GM18517 (cell line): Measurements from ENCODE around the gene IFNA1.
"Not testable (repeated sequence)": the region's sequence is repeated elsewhere in the genome, so short reads cannot be mapped to it uniquely, and the experiment has no call there.

Source experiments
- ATAC-seq: cut with Tn5 transposase; IDR thresholded peaks from one replicate; pipeline ENCODE4 v1.9.1; 2021; ENCODE audit warnings: mild to moderate bottlenecking, moderate library complexity; ENCODE audit not compliant: unreplicated experiment

IFNA1 gene

DNA sequence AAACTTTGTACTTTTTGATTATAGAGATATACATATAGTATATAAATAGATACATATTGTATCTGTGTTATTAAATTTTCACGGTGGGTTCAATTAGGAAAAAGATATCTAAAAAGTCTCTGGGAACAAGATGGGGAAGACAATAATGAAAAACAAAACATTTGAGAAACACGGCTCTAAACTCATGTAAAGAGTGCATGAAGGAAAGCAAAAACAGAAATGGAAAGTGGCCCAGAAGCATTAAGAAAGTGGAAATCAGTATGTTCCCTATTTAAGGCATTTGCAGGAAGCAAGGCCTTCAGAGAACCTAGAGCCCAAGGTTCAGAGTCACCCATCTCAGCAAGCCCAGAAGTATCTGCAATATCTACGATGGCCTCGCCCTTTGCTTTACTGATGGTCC lies at the start of gene IFNA1:
IFNA1 (plus strand) TSS at position 301 of the 400 bp plus-strand sequence; CDS start at position 370, 69 bp downstream.
- ATAC-seq, result no peak

- ATAC-seq, result peak; percentile 89
These were observed 48.0 kb upstream of the IFNA1 start for GRCh38 chr9:21392270-21392669.

GRCh38 chr9:21395778-21396717 lies 44.2 kb upstream of the IFNA1 start:
- ATAC-seq, result peak; percentile 58

DNA sequence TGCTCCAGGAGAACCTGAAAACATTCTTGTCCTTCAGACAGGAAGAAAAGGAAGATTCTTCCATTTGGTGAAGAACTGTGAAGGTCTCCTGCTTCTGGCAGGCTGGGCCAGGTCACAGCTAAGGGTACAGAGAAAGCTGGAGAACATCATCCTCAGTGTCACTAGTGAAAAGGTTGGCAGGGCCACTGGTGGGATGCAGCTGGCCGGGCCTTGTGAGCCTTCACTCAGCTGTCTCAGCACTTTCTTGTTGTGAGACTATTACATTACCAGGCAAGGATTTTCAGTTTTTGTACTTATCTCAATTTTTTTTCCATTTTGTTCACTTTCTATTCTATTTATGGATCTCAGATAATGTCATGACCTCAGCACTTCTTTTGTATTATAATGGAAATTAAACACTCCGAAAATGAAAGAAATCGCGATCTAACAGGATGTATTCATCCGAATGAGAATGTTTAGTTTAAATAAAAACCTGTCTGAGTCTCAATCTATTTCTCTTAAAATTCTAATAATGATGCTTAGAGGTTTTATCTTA lies 41.2 kb upstream of the IFNA1 start:
- ATAC-seq, result no peak

GRCh38 chr9:21399956-21400355 lies 40.3 kb upstream of the IFNA1 start:
- no peak for ATAC-seq

- ATAC-seq, result no peak
These were observed 37.6 kb upstream of the IFNA1 start for GRCh38 chr9:21402386-21403251.

GRCh38 chr9:21404146-21404545 lies 36.1 kb upstream of the IFNA1 start:
- no peak for ATAC-seq

- ATAC-seq, result no peak
These were observed 31.4 kb upstream of the IFNA1 start, which contains the start of gene IFNA8 for GRCh38 chr9:21408817-21409216. Gene IFNA8, plus strand, starts transcription at chr9:21409117. Its CDS starts 60 bp downstream, at chr9:21409177.

DNA sequence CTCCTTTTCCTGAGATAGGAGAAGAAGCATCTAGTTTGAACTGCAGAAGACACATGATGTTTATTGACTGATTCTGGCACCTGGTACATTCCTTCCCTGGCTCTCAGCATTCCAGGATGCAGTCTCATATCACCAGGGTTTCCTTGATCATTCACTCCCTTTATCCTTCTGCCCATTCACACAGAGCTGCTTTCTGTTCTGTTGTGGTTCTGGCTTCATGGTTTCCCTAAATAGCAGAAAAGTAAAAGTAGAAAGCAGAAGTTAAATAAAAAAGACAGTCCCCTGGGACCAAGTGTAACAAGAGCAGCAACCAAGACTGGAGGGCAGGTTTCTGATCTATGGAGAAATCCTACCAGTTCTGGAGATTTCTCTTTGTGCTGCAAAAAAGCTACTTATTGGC lies 28.1 kb upstream of the IFNA1 start:
- ATAC-seq, result no peak

DNA sequence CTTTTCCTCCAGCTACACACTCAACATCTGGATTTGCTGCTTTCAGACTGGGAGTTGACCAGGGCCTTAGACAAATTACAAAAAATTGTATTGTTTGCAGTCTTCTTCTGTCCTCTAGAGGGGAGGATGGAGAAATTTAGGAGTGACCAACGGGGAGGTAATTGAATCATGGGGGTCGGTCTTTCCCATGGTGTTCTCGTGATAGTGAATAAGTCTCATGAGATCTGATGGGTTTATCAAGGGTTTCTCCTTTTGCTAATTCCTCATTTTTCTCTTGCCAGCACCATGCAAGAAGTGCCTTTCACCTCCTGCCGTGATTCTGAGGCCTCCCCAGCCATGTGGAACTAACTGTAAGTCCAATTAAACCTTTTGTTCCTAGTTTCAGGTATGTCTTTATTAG lies 27.1 kb upstream of the IFNA1 start:
- ATAC-seq, result no peak

- no peak for ATAC-seq
These were observed 26.6 kb upstream of the IFNA1 start for GRCh38 chr9:21413624-21414023.

DNA sequence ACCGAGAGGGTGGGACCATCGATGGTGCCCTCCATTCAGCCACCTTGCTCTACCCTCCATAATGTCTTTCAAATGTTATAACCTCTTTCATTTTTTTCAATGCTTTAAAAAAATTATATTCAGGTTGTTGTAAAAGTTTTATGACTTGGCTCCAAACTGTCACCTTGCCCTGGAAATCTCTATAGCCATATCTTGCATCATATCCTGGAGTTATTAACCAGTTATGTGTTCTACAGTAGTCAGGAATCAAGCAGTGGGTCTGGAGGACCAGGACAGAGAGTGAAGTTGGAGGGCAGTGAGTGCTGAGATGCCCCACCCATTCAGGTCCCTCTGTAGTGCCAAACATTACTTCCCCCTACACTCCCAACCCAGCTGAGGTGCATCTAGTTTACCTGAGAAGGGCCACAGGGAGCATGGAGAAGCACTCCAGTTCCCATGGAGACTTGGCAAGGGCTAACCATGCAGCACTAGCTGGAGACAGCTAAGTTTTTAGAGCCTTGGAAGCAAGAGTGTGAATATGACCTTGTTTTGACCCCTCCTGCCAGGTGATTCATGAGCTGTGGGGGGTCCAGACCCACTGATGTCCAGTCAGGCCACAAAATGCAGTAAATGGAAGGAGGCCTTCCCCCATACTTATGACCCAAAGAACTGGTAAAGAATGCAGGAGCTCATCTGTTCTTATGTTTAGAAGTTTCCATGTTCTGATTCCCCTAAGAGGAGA lies 25.9 kb upstream of the IFNA1 start:
- ATAC-seq, result no peak

- no peak for ATAC-seq
These were observed 24.6 kb upstream of the IFNA1 start for GRCh38 chr9:21415493-21416267.

DNA sequence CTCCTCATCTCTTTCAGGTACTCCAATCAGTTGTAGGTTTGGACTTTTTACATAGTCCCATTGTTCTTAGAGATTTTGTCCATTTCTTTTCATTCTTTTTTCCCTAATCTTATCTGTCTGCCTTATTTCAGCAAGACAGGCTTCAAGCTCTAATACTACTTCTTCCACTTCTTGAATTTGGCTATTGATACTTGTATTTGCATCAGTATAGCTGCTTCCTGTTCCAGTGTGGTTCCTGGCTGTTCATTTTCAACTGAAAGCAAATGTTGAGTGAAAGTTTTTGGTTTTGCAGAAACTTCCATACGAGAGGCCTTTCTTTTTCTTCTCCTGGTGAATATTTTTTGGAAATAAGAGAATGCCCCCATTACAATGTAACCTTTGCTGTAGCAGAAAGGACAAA lies 12.0 kb upstream of the IFNA1 start:
- peak; percentile 55 for ATAC-seq

DNA sequence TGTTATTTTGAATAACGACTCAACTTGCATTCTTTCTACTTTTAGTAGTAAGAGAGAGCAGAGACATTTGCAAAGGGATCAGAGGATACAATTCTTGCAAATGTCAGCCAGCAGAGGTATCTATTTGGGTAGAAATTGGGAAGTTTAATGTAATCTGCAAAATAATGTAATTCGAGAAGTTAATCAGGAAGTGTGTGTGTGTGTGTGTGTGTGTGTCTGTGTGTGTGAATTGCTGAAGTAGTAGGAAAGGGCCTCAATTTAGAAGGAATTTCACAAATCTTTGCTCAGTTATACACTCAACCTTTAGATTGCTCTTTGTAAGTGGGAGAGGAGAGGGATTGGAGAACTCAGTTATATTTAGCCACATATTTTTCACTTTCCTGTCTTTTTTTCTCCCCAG lies 11.0 kb upstream of the IFNA1 start:
- ATAC-seq, result no peak

DNA sequence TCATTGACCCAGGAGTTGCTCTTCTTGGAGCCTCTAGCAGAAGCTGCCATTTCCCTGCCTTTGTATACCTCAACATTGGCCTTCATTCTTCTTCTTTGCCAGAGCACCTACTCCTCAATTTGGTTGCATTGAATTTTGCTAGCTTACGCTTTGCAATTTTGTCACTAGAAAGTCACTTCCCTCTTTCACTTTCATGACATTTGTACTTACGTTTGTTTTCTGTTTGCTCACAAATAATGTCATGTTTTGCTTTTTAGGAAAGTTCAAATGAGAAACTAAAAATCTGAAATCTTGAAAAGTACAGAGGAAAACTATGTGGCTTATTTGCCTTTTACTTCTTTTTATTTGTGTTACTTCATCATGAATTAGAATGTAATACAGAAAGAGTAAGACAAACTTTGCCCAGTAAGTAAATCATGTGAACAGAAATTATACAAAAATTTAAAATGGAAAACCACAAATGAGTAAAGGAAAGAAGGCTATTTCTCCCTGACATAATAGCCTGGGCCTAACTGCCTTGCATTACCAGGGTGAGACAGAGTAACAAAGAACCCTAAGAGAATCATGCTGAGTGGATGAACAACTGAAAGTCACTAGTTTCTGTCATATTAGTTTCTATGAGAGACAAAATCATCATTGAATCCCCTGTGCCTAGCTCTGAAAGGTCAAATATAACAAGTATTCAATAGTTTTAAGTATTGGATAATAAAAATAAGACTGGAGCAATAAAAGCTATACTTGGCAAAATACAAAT lies 7.4 kb upstream of the IFNA1 start:
- peak; percentile 71 for ATAC-seq

DNA sequence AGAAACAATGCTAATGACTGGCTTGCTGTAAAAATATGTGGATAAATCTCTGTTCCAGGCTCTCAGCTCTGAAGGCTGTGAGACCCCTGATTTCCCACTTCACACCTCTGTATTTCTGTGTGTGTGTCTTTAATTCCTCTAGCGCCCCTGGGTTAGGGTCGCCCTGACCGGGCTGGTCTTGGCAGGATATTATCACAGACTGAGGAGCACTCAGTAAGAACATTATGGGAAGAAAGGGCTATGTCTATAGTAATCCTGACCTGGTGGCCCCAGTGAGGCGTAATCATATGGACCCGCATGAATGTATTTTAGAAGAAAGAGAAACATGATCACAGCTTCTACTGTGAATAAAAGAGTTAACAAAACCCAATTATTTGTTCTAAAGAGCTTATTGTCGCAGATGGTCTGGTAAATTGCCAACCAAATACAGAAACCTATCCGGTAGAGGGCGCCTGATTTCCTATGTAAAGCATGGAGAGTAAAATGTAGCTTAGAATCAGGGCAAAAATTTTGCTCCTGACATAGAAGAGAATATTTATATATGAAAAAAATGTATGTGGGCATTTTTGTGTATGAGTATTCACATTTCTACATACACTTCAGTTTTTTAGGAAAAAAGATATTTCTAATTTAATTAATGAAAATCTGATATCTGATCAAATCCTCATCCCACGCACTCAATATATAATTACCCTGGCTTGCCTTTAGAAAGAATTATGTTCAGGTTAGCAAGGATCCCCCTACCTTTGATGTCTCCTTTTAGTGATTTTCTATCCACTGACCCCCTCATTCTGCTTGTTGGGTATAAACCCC lies 5.8 kb upstream of the IFNA1 start:
- ATAC-seq, result no peak

GRCh38 chr9:21435015-21435383 lies 5.2 kb upstream of the IFNA1 start:
- not testable (repeated sequence) for ATAC-seq
